NCI-H2171 treated with DMSO at 0.1 percent for 48 hours (cell line): ENCODE measurements around the gene LINS1.
"Not testable (repeated sequence)": the region's sequence is repeated elsewhere in the genome, so short reads cannot be mapped to it uniquely, and the experiment has no call there.

Experiments used
- DNase-seq: peaks from one replicate; lab custom pipeline; 2025; lab: John Stamatoyannopoulos, UW

Gene LINS1

DNA sequence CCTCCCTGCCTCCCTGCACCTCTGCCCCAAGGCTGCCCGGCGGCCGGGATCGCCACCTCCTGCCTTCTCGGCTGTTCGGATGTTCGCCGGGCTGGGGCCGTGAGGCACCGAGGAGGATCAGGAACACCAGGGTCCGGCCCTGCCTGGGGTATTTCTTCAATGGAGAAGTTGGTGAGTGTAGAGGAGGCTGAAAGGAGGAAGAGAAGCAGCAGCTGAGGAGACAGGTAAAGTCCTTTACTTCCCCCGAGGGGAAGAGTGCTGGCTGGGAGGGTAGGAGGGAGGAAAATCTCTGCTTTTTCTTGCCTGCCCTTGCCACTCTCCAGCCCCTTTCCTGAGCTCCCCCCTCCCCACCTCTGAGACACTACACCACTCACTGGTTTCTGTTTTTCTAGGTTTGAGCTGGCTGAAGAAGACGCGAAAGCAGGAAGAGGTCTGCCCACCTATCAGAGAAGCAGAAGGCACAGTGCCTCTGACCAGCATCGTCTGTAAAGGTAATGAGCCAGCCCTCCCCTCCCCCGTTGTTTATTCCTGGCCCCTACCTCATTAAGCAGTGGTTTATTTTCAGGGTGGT, 924 bp upstream of the LINS1 start:
- no peak for DNase-seq

GRCh38 chr15:100601617-100602063, 344 bp downstream of the LINS1 start:
- no peak for DNase-seq

GRCh38 chr15:100601163-100601562, 821 bp downstream of the LINS1 start:
- peak; percentile 20 for DNase-seq

- no peak for DNase-seq
These were observed 3.3 kb downstream of the LINS1 start for GRCh38 chr15:100598655-100599054.

GRCh38 chr15:100597862-100598261, 4.1 kb downstream of the LINS1 start:
- no peak for DNase-seq

GRCh38 chr15:100596792-100597191, 5.2 kb downstream of the LINS1 start:
- no peak for DNase-seq

DNA sequence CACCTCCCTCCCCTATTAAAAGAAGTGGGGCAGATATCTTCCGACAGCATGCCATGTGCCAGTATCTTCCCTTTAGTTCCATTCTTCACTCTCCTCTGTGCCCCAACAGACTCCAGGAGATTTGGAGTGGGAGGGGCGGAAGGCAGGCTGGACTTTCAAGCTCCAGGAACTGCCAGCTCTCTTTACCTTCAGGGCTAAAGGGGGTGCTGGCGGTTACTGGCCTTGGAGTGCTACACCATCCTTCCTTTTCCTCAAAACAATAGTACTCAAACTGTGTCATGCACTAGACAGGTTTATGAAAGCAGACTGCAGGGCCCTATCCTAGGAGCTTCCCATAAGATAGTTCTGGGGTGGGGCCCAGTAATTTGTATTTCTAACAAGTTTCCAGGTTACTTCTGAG, 6.0 kb downstream of the LINS1 start:
- no peak for DNase-seq

GRCh38 chr15:100593431-100593830, 8.6 kb downstream of the LINS1 start:
- no peak for DNase-seq

DNA sequence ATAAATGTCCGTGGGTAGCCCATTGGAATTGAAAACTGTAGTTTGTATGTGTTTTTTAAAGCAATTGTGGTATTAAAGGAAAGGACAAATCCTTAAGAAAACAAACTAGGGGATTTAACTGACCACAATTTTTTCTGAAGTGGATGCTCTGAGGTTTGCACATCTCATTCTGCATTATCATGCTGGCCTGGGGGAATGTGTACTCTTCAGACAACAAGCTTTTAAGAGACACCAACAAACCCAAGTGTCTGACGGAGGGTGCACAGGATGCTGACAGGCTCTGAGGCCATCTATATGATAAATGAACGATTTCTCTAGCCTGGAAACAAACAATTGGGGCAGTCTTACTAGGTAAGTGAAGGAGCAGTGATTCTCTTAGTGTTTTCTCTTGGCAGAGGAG, 9.1 kb downstream of the LINS1 start:
- DNase-seq, result no peak

DNA sequence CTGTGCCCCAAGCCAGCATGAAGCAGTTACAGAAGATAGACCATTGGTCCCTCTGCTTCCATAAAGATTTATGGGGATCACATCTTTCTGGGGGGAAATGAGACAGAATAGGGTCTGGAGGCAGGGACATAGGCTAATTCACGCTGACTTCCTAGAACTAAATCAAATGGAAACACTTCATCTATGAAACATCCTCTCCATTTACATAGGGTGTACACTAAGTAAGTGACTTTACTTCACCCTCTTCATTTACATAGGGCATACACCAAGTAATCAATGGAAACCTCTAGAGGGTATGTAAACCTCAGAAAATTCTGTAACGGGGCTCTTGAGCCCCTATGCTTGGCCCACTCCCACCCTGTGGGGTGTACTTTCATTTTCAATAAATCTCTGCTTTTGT, 10.1 kb downstream of the LINS1 start:
- DNase-seq, result no peak

DNA sequence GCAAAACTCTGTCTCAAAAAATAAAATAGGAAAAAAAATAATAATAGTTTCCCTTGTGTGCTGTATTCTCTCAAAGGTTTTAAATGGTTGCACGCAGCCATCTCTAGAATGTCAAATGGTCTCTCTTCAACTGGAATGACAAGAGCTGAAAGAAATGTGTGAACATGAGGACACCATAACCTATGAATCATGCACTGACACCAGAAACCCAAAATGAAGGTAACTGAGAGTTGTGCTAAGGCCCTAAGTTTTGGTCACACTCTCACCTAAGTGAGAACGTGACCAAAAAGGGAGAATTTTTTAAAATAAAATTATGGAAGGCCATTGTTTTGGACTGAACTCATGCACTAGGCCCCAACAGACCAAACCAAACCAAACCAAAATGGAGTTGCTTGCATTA, 10.8 kb downstream of the LINS1 start:
- not testable (repeated sequence) for DNase-seq

GRCh38 chr15:100588638-100589242, 13.2 kb downstream of the LINS1 start:
- peak; percentile 4 for DNase-seq

- no peak for DNase-seq
These were observed 21.6 kb downstream of the LINS1 start for GRCh38 chr15:100580414-100580813.

GRCh38 chr15:100573526-100573925, 28.5 kb downstream of the LINS1 start:
- no peak for DNase-seq

GRCh38 chr15:100572362-100572983, 29.5 kb downstream of the LINS1 start:
- DNase-seq, result peak; percentile 29

- no peak for DNase-seq
These were observed 30.3 kb downstream of the LINS1 start for GRCh38 chr15:100571592-100572167.

DNA sequence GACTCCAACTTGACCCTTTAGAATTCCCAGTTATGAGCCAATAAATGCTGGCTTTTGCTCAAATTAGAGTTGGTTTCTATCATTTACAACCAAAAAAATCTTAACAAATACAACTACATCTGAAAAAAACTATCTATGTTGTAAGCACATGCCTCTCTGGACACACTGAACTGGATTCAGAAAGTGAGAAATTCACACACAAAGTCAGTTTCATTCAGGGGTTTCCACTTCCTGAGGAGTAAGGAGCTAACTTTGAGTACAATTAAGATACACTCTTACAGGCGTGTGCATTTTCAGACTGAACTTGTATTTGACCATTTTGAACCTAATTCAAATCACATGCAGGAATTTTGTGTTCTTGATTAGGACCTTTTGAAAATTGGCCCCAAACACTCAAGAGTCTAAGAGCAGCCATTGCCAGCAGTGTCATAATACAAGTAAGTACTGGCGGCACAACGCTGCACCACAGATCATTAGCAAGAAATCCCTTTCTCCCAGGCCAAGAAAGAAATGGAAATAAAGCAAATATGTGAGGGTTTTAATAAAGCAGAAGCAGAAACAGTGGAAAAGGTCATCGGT, 31.2 kb downstream of the LINS1 start:
- DNase-seq, result no peak

- DNase-seq, result no peak
These were observed 31.7 kb downstream of the LINS1 start for GRCh38 chr15:100570275-100570674.

- no peak for DNase-seq
These were observed 32.6 kb downstream of the LINS1 start for GRCh38 chr15:100569391-100569790.

GRCh38 chr15:100566850-100567628, 34.9 kb downstream of the LINS1 start:
- no peak for DNase-seq

DNA sequence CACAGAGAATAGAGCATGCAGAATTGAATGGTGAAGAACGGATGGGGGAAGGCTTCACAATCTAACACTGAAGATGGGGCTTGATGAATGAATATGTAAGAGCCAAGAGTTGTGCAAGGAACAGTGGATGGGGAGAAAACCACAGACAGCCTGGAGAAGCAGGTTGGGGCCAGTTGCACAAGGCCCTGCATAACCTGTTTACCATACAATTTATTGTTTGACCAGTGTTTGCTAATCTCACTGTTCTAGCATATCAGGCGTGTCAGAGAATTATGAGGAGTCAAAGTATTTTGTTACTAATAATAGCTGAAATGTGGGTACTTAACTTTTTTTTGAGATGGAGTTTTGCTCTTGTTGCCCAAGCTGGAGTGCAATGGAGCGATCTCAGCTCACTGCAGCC, 36.4 kb downstream of the LINS1 start:
- no peak for DNase-seq

DNA sequence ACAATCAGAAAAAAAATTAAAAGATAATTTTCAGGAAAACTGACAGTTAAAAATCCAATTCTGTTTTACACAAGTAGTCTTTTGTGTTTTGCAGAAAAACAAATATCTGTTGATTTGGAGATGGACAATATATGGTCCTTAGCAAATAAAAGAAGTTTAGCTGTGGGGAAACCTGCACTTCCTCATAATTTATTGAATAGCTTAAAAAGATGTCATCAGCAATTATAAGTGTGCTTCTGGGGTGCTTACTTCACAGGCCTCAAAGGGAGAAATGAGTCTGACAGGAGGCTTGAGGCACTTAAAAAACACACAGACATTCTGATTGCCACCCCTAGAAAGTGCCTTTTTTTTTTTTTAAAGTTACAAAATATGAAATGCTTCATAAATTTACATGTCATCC, 41.7 kb downstream of the LINS1 start:
- no peak for DNase-seq
